HepG2 (cell line): Measurements from ENCODE around the gene KCNJ6. TPM values are rescaled to one million over a fixed set of nuclear protein-coding genes. Genes with fewer than 3 reads are reported as not detected.

Experiments used
- ATAC-seq: fragments of 200-7000 bp; cut with Tn5 transposase; 3 replicates; pipeline ENCODE4 v1.9.1; 2020; ENCODE audit warnings: mild to moderate bottlenecking, moderate library complexity
- BruUV-seq: library from RNA; stranded (reverse); fragments of 400-500 nt; replicated peaks from 2 replicates; lab custom pipeline; 2021; lab: Mats Ljungman, UMichigan
- CTCF ChIA-PET: fragments of 300-600 bp; formaldehyde crosslinking; extraction: SDS; loops from one replicate; lab custom pipeline; 2021; ENCODE audit warnings: low total read pairs, inconsistent platforms, low intra/inter-chr PET ratio; lab: Yijun Ruan, JAX
- POLR2A ChIA-PET: fragments of 350-600 bp; sonication (Branson Sonifier 250); formaldehyde crosslinking; loops from one replicate; lab custom pipeline; 2020; ENCODE audit warnings: antibody characterized with exemption, inconsistent platforms; lab: Yijun Ruan, JAX
- DNase-seq: peaks from one replicate; pipeline ENCODE4 v3.0.0-alpha.2; 2015; ENCODE audit warnings: low spot score
- FAIRE-seq: peaks from 3 replicates; lab custom pipeline; 2011; peaks lifted over from hg19 to GRCh38; lab: Jason Lieb, UNC
- H2AFZ ChIP-seq: one replicate; pipeline ENCODE4 v1.6.1; 2011; ENCODE audit warnings: low read length, inconsistent platforms
- H3K27ac ChIP-seq: fragments of 300-600 bp; 3 replicates; pipeline ENCODE4 v1.8.0; 2011; ENCODE audit warnings: mixed run types, mild to moderate bottlenecking, mixed read lengths, low read length, inconsistent platforms; ENCODE audit not compliant: insufficient read depth; ENCODE audit errors: extremely low read length
- H3K27me3 ChIP-seq, 2 experiments: fragments of 200-600 bp in 1 of 2; 2 replicates in 1 of 2; 3 replicates in 1 of 2; pipeline versions ENCODE4 v1.6.0 to v1.8.0; 2011; ENCODE audit warnings: low read length in 2 of 2, mild to moderate bottlenecking in 2 of 2, moderate library complexity in 2 of 2, inconsistent platforms in 1 of 2; ENCODE audit not compliant: insufficient read depth in 2 of 2, control insufficient read depth in 1 of 2
- H3K36me3 ChIP-seq, 2 experiments: fragments of 200-600 bp in 1 of 2; replicated peaks in 1 of 2; 2 replicates in 1 of 2; 3 replicates in 1 of 2; pipeline versions ENCODE4 v1.5.1 to v1.8.0; 2011; ENCODE audit warnings: low read length in 2 of 2, inconsistent platforms in 1 of 2; ENCODE audit not compliant: insufficient read depth in 2 of 2, control insufficient read depth in 1 of 2
- H3K4me1 ChIP-seq: 2 replicates; pipeline ENCODE4 v1.5.1; 2012; ENCODE audit warnings: low read length, inconsistent platforms; ENCODE audit not compliant: insufficient read depth
- H3K4me2 ChIP-seq: 2 replicates; pipeline ENCODE4 v1.6.0; 2011; ENCODE audit warnings: low read depth, low read length, inconsistent platforms
- H3K4me3 ChIP-seq, 3 experiments: fragments of 200-600 bp in 1 of 3; sonication (generic), shearing (Covaris generic) in 1 of 3; replicated peaks in 1 of 3; 2 replicates each; pipeline ENCODE4 v1.5.1; 2011 to 2016; ENCODE audit warnings: low read length in 3 of 3, inconsistent platforms in 2 of 3, low read depth in 2 of 3, mild to moderate bottlenecking in 2 of 3, control low read depth in 1 of 3, mixed read lengths in 1 of 3; ENCODE audit not compliant: insufficient read depth in 1 of 3
- H3K79me2 ChIP-seq: one replicate; pipeline ENCODE4 v1.6.1; 2011; ENCODE audit warnings: low read length, inconsistent platforms; ENCODE audit not compliant: insufficient read depth
- H3K9ac ChIP-seq: 2 replicates; pipeline ENCODE4 v1.6.0; 2011; ENCODE audit warnings: mild to moderate bottlenecking, low read depth, low read length, inconsistent platforms; ENCODE audit not compliant: insufficient read depth
- H3K9me3 ChIP-seq: 2 replicates; pipeline ENCODE4 v1.5.1; 2012; ENCODE audit warnings: mild to moderate bottlenecking, low read length
- H4K20me1 ChIP-seq: 2 replicates; pipeline ENCODE4 v1.6.0; 2011; ENCODE audit warnings: inconsistent platforms, mild to moderate bottlenecking, low read length, moderate library complexity; ENCODE audit not compliant: insufficient read depth
- BATF2 ChIP-seq: sonication (generic); formaldehyde crosslinking; IDR thresholded peaks from 2 replicates; pipeline ENCODE4 v1.8.0; 2022; ENCODE audit warnings: mild to moderate bottlenecking, missing genetic modification reagents, moderate library complexity
- HNRNPK ChIP-seq: fragments of 200-400 bp; formaldehyde crosslinking; IDR thresholded peaks from 2 replicates; pipeline ENCODE4 v1.6.1; 2018; ENCODE audit warnings: low read length, low read depth, moderate library complexity, mild to moderate bottlenecking; ENCODE audit not compliant: poor library complexity, severe bottlenecking
- IKZF1 ChIP-seq: fragments of 450-650 bp; IDR thresholded peaks from 2 replicates; pipeline ENCODE4 v1.7.1; 2016
- NFE2 ChIP-seq: sonication (generic); formaldehyde crosslinking; IDR thresholded peaks from 2 replicates; pipeline ENCODE4 v1.4.0; 2020; ENCODE audit warnings: missing genetic modification reagents
- NPAS2 ChIP-seq: sonication (generic); formaldehyde crosslinking; IDR thresholded peaks from 2 replicates; pipeline ENCODE4 v1.8.0; 2022; ENCODE audit warnings: mild to moderate bottlenecking, missing genetic modification reagents, borderline replicate concordance
- SAFB2 ChIP-seq: sonication (generic); formaldehyde crosslinking; IDR thresholded peaks from 2 replicates; pipeline ENCODE4 v1.5.1; 2020; ENCODE audit warnings: missing genetic modification reagents, low read depth, mild to moderate bottlenecking, borderline replicate concordance
- SMAD1 ChIP-seq: sonication (generic); formaldehyde crosslinking; IDR thresholded peaks from 2 replicates; pipeline ENCODE4 v1.4.0; 2020; ENCODE audit warnings: missing genetic modification reagents, low read depth, mild to moderate bottlenecking, borderline replicate concordance
- ZBTB42 ChIP-seq: sonication (generic); formaldehyde crosslinking; IDR thresholded peaks from 2 replicates; pipeline ENCODE4 v1.5.0; 2020; ENCODE audit warnings: mild to moderate bottlenecking, missing genetic modification reagents
- ZC3H13 ChIP-seq: sonication (generic); formaldehyde crosslinking; IDR thresholded peaks from 2 replicates; pipeline ENCODE4 v1.8.1; 2023; ENCODE audit warnings: mild to moderate bottlenecking, missing genetic modification reagents, moderate library complexity
- ZFX ChIP-seq: sonication (generic); formaldehyde crosslinking; IDR thresholded peaks from 2 replicates; pipeline ENCODE4 v1.4.0; 2020; ENCODE audit warnings: mild to moderate bottlenecking, low read depth, missing genetic modification reagents, moderate library complexity
- ZKSCAN5 ChIP-seq: sonication (generic); formaldehyde crosslinking; IDR thresholded peaks from 2 replicates; pipeline ENCODE4 v1.5.1; 2020; ENCODE audit warnings: mild to moderate bottlenecking, missing genetic modification reagents
- ZNF121 ChIP-seq: sonication (generic); formaldehyde crosslinking; IDR thresholded peaks from 2 replicates; pipeline ENCODE4 v1.5.0; 2020; ENCODE audit warnings: mild to moderate bottlenecking, missing genetic modification reagents
- ZNF160 ChIP-seq: sonication (generic); formaldehyde crosslinking; IDR thresholded peaks from 2 replicates; pipeline ENCODE4 v1.8.0; 2022; ENCODE audit warnings: mild to moderate bottlenecking, inconsistent platforms, missing genetic modification reagents
- ZNF207 ChIP-seq: fragments of 450-650 bp; IDR thresholded peaks from 2 replicates; pipeline ENCODE4 v1.6.1; 2016; ENCODE audit warnings: antibody characterized with exemption, borderline replicate concordance
- ZNF546 ChIP-seq: sonication (generic); formaldehyde crosslinking; conservative IDR thresholded peaks from 2 replicates; pipeline ENCODE4 v1.8.1; 2023; ENCODE audit warnings: mild to moderate bottlenecking, missing genetic modification reagents
- ZNF652 ChIP-seq: IDR thresholded peaks from 2 replicates; pipeline ENCODE4 v1.6.1; 2016; ENCODE audit warnings: low read depth, borderline replicate concordance
- ZNF841 ChIP-seq: sonication (generic); formaldehyde crosslinking; IDR thresholded peaks from 2 replicates; pipeline ENCODE4 v1.8.1; 2023; ENCODE audit warnings: missing genetic modification reagents, borderline replicate concordance
- WGBS: methylation state at CpG from one replicate; pipeline ENCODE4 v1.1.6; 2017; ENCODE audit warnings: low lambda C conversion rate; 5-methylcytosine and 5-hydroxymethylcytosine counted together
- in situ Hi-C: cut with HindIII; loops from 2 replicates; pipeline ENCODE4 v1.10.0; 2017; ENCODE audit warnings: low pct_unique_long_range_greater_than_20kb; ENCODE audit not compliant: extremely low pct_ligation_motif_present
- intact Hi-C: fragments of 100-400 bp; cut with micrococcal nuclease; formaldehyde crosslinking; loops from one replicate; pipeline ENCODE4 v1.10.0; 2022; ENCODE audit not compliant: unreplicated experiment
- polyA plus RNA-seq, 8 experiments: library from polyadenylated mRNA; depleted of rRNA in 3 of 8; stranded (reverse) in 7 of 8; unstranded in 1 of 8; fragments of >200 nt; fragmentation: Illumina TruSeq in 4 of 8; extraction: Trizol in 4 of 8; gene quantifications; 2 replicates each; pipeline versions ENCODE4 v1.2.1 to v1.2.3, GENCODE V29; 2011 to 2016; ENCODE audit warnings: low read depth in 4 of 8, missing spikeins in 1 of 8, mixed read lengths in 1 of 8; ENCODE audit not compliant: insufficient read depth in 1 of 8
- total RNA-seq, 5 experiments: library from RNA; depleted of rRNA; stranded (reverse); fragments of >200 nt; fragmentation: Illumina TruSeq; extraction: Trizol; gene quantifications; 2 replicates each; pipeline ENCODE4 v1.2.3, GENCODE V29; 2016; ENCODE audit warnings: low read depth in 1 of 5

The KCNJ6 gene
- total and polyA plus RNA-seq, 2 of the 13 experiments (the other 11 are each of a cell fraction or from before 2014, with no cell fraction given): not detected

GRCh38 chr21:37636152-37636860 is 280.0 kb downstream of the KCNJ6 start:
- Histone ChIP-seq H3K27ac (no peak overlapping the region), H3K4me1 (no peaks in the 10 kb centered on the region), H4K20me1 (no peaks in the 10 kb centered on the region), H3K9ac (no peak overlapping the region), H2AFZ (no peak overlapping the region), H3K36me3 (no peaks in the 10 kb centered on the region), H3K4me2 (no peak overlapping the region), H3K9me3 (no peaks in the 10 kb centered on the region), H3K4me3 (no peak overlapping the region), H3K79me2 (no peaks in the 10 kb centered on the region), H3K27me3 (peaks cover 0 to 8% of the 10 kb centered on the region in 2 experiments; a peak in 1 of 5 replicates)
- intact Hi-C loops (no loop called here), in situ Hi-C loops (no loop called here)
- no TSS peak for BruUV-seq
- ATAC-seq (no peak), DNase-seq (no peak), FAIRE-seq (no peak)
- ChIA-PET POLR2A (no interaction called here), CTCF (no interaction called here)
- 68% methylated on average over 8 of the region's 8 CpGs for WGBS
- TF ChIP-seq ZNF121 (no peak), ZKSCAN5 (CRISPR knock-in tag) (no peak), NFE2 (no peak), NPAS2 (CRISPR knock-in tag) (no peak), ZNF841 (CRISPR knock-in tag) (no peak)

GRCh38 chr21:37631319-37632117 is 284.7 kb downstream of the KCNJ6 start:
- ATAC-seq: no peak
- H3K27ac ChIP-seq: no peak overlapping the region
- no peak for TF ChIP-seq HNRNPK
- no peak for TF ChIP-seq BATF2
- TF ChIP-seq SMAD1 (CRISPR knock-in tag): no peak
- no peak for TF ChIP-seq ZNF160
- TF ChIP-seq ZC3H13 (CRISPR knock-in tag): no peak
- no peak for TF ChIP-seq ZFX (CRISPR knock-in tag)
- no peak for TF ChIP-seq SAFB2 (CRISPR knock-in tag)
- no peak for TF ChIP-seq ZNF546 (CRISPR knock-in tag)
- no peak for TF ChIP-seq IKZF1
- no peak for TF ChIP-seq ZNF652
- TF ChIP-seq ZNF207: no peak
- TF ChIP-seq ZBTB42 (CRISPR knock-in tag): no peak

More at GRCh38 chr21:37631319-37632117, 284.7 kb downstream of the KCNJ6 start:
- ChIA-PET CTCF (no interaction called here), POLR2A (no interaction called here)
- H3K9ac ChIP-seq: no peak overlapping the region
- H3K27me3 ChIP-seq: peaks cover 0 to 12% of the 10 kb centered on the region in 2 experiments; a peak in 2 of 5 replicates
- intact Hi-C loops: no loop called here
- no TSS peak for BruUV-seq
- H3K4me2 ChIP-seq: no peak overlapping the region
- FAIRE-seq: no peak
- no peaks in the 10 kb centered on the region for H3K36me3 ChIP-seq
- H3K9me3 ChIP-seq: no peaks in the 10 kb centered on the region
- H3K79me2 ChIP-seq: no peaks in the 10 kb centered on the region
- H2AFZ ChIP-seq: no peak overlapping the region
- H3K4me3 ChIP-seq: no peak overlapping the region
- no peak for DNase-seq
- no peaks in the 10 kb centered on the region for H4K20me1 ChIP-seq
- in situ Hi-C loops: no loop called here
- 3% methylated on average over 12 of the region's 12 CpGs for WGBS
- H3K4me1 ChIP-seq: no peaks in the 10 kb centered on the region
